Left lobe of liver (tissue), 2 donors: Measurements from ENCODE around the gene NAA40. TPM values are rescaled to one million over a fixed set of nuclear protein-coding genes. Genes with fewer than 3 reads are reported as not detected.
A peak's percentile ranks its signal among the peaks of the same experiment; 100 is the strongest.

Experiments
- ATAC-seq: fragments of 200-7000 bp; cut with Tn5 transposase; one replicate; pipeline ENCODE4 v1.9.1; 2020; ENCODE audit warnings: mild to moderate bottlenecking, moderate library complexity
- DNase-seq: peaks from one replicate; pipeline ENCODE4 v3.0.0-alpha.2; 2020; ENCODE audit warnings: low spot score
- total RNA-seq: library from RNA; stranded (reverse); gene quantifications from one replicate; pipeline ENCODE4 v1.2.1, GENCODE V29; 2021
- donor health status: DM: no; HTN: no; CAD: no; lungs with moderate emphysema.
- donor health status: DM: no; HTN: yes; CAD: no.

The NAA40 gene
- total RNA-seq: 4.2 TPM

- DNase-seq (peak; percentile 95), ATAC-seq (peak; percentile 96)
These were observed at the start of gene NAA40 for GRCh38 chr11:63938479-63939396. Gene NAA40 (plus strand): TSS chr11:63939002. CDS start chr11:63939097, 95 bp downstream.

GRCh38 chr11:63889344-63889743, 49.5 kb upstream of the NAA40 start:
- ATAC-seq: peak; percentile 43
- DNase-seq: no peak

GRCh38 chr11:63890368-63890767, 48.4 kb upstream of the NAA40 start:
- DNase-seq: no peak
- ATAC-seq: peak; percentile 24

- DNase-seq (no peak), ATAC-seq (no peak)
These were observed 46.6 kb upstream of the NAA40 start for GRCh38 chr11:63892228-63892627.

- ATAC-seq (no peak), DNase-seq (no peak)
These were observed 45.4 kb upstream of the NAA40 start for GRCh38 chr11:63893355-63893754.

- ATAC-seq (no peak), DNase-seq (no peak)
These were observed 42.7 kb upstream of the NAA40 start for GRCh38 chr11:63896071-63896470.

GRCh38 chr11:63897459-63898146, 41.2 kb upstream of the NAA40 start:
- no peak for ATAC-seq
- no peak for DNase-seq

GRCh38 chr11:63901660-63902059, 37.1 kb upstream of the NAA40 start:
- DNase-seq (no peak), ATAC-seq (no peak)

- DNase-seq (no peak), ATAC-seq (no peak)
These were observed 34.9 kb upstream of the NAA40 start for GRCh38 chr11:63903884-63904283.

GRCh38 chr11:63904743-63905142, 34.1 kb upstream of the NAA40 start:
- DNase-seq: no peak
- ATAC-seq: no peak

GRCh38 chr11:63905179-63905578, 33.6 kb upstream of the NAA40 start:
- no peak for ATAC-seq
- DNase-seq: no peak

- DNase-seq (no peak), ATAC-seq (no peak)
These were observed 32.7 kb upstream of the NAA40 start for GRCh38 chr11:63906087-63906486.

GRCh38 chr11:63906585-63906984, 32.2 kb upstream of the NAA40 start:
- peak; percentile 18 for ATAC-seq
- no peak for DNase-seq

GRCh38 chr11:63907063-63907462, 31.7 kb upstream of the NAA40 start:
- DNase-seq: no peak
- no peak for ATAC-seq

GRCh38 chr11:63907808-63908530, 30.8 kb upstream of the NAA40 start:
- DNase-seq (no peak), ATAC-seq (no peak)

- no peak for DNase-seq
- ATAC-seq: no peak
These were observed 30.0 kb upstream of the NAA40 start for GRCh38 chr11:63908631-63909401.

GRCh38 chr11:63909591-63910506, 29.0 kb upstream of the NAA40 start:
- DNase-seq (no peak), ATAC-seq (no peak)

GRCh38 chr11:63910675-63911074, 28.1 kb upstream of the NAA40 start:
- ATAC-seq: no peak
- DNase-seq: no peak

GRCh38 chr11:63911440-63911839, 27.4 kb upstream of the NAA40 start:
- DNase-seq (no peak), ATAC-seq (no peak)

- ATAC-seq: no peak
- no peak for DNase-seq
These were observed 26.9 kb upstream of the NAA40 start for GRCh38 chr11:63911876-63912275.
